GM21360 (cell line): ENCODE data around the gene RHBDF2.

Experiments
- ATAC-seq: cut with Tn5 transposase; IDR thresholded peaks from one replicate; pipeline ENCODE4 v1.9.1; 2021; ENCODE audit warnings: mild to moderate bottlenecking, moderate library complexity; ENCODE audit not compliant: unreplicated experiment

RHBDF2 gene

DNA sequence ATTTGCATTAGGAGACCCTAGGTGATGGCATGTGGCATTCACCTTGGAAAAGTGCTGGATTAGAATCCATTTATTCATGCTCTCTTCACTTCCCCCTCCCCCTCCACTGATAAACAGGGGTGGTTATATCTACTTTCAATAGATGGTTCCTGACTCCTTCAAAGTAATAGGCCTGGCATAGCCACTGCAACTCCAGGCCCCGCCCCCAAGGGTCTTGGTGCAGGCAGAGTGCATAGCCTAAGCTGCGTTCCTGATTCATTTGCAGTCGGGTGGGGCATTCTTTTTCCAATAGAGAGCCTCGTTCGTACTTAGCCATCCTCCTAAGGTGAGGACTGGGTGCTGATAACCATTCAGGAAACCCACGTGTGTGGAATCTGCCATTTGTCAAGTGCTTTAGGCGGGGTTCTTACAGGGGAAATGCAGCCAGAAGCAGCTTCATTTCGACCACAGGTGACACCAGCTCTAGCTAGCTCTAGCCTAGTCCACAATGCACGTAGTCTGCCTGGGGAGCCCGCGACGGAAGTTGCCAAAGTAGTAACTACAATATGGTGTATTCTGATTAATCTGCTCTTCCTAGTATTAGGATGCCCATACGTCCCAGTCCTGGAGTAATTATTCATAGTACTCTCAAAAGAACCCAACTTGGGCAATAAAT, 59.4 kb downstream of the RHBDF2 start:
- ATAC-seq: no peak

DNA sequence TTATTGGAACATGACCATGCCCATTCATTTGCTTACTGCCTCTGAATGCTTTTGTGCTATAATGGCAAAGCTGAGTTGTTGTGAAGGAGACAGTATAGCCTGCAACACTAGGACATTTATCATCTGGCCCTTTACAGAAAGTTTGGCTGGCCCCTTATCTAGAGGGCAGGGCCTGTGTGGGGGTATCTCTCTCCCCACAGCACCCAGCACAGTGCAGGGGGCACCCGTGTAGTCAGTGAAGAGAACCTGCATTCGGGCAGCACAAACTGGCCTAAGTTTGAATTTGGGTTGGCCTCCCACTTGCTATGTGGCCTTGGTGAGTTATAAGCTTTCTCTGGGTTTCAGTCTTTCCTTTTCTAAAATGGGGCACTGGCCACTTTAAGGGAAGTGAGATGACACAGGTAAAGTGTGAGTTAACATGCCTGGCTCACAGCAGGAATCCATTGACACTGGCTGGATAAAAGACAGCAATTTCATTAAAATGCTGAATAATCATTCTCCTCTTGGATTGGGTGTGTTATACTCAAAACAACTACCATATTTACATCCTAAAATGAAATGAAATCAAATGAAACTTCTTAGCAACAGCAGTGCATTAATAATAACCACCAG, 60.4 kb downstream of the RHBDF2 start:
- no peak for ATAC-seq

DNA sequence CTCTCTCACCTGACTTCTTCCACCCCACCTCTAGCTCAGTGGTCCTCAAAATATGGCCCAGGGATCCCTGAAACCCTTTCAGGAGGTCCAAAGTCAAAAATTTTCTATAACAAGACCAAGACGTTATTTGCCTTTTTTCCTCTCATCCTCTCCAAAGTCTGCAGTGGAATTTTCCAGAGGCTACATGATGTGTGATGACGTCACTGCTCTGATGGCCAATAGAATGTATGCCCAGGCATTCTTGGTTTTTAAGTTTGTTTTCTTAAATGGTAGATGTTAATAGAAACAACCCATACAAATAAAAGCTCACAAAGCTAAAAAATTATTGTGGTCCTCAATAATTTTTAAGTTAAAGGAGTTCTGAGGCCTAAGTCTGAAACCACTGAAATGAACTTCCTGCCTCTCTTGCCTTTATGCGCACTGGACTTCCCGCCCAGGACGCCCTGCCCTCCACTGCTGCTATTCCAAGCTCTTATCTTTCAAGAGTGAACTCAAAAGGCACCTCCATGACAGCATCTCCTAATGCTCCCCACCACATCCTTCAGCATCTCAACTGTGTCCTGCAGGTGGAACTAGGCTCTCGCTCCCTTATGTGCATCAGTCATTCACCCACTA, 61.8 kb downstream of the RHBDF2 start:
- no peak for ATAC-seq

DNA sequence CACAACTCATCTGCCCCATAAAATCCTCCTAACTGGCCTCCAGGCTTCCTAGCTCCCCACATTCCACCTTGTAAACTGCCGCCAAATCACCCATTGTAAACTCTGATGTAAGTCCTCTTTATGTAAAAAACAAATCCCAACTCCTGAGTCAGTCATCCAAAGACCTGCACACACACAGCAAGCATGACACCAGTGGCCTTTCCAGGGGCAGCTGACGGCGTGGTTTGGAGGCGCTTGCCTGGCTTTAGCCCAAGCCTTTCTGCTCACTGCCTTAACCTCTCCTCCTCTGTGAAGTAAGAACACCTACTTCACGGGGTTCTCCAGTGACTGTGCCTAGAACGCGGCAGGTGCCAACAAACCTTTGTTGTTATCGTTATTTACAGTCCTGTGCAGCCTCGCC, 62.3 kb downstream of the RHBDF2 start:
- no peak for ATAC-seq

DNA sequence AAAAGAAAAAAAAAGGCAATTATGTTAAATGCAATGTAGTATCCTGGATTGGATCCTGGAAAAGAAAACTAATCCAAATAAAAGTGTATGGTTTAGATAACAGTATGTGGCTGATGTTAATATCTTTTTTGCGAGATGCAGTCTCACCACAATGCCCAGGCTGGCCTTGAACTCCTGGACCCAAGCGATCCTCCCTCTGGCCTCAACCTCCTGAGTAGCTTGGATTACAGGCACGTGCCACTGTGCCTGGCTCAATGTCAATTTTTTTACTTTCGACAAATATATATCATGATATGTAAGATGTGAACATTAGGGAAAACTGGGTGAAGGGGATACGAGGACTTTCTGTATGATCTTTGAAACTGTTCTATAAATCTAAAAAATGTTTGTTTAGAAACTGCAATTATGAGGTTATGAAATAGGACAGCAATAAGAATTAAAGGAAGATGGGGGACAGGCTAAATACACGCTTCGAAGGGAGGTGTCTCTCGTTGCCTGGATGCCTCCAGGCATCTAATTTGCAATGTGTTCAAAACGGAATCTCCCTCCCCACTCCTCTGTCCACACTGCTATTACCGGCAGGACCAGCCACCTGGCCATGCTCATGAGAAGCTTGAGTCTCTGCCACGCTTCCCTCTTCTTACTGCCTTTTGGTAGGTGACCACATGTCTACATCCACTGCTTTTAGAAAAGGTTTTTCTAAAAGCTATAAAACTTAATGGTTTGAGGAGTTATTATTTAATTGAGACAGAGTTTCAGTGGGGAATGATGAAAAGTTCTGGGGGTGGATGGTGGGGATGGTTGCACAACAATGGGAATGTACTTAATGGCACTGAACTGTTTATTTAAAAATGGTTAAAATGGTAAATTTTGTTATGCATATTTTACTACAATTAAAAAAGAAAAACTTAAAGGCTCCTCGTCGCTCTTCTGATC, 63.5 kb downstream of the RHBDF2 start:
- ATAC-seq: no peak

DNA sequence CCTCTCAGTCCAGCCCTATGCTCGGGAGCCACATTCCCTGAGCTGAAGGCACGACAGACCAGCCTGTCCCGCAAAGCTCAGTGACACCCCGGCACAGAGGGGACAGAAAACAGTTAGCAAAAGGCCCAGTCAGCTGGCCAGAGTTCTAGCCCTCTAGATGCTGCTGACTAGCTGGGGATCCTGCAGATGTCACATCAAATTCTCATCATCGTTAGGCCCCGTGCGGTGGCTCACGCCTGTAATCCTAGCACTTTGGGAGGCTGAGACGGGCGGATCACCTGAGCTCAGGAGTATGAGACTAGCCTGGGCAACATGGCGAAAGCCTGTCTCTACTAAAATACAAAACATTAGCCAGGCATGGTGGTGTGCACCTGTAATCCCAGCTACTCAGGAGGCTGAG, 65.5 kb downstream of the RHBDF2 start:
- no peak for ATAC-seq

DNA sequence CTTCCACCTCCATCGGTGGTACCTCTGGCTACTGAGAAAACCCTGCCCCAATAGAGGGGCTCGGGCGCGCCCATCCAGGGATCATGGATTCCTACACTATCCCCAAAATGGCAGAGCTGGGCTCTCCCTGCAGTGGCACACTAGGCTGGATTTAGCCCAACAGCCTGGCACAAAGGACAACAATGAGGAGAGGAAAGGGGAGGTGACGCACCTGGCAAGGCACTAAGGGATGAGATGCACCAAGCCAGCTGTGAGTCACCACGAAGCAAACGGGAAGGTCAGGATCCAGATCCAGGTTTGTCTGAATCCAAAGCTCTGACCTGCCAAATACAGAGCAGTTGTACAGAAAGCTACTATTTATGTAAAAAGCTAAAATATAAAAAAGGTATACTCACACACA, 66.4 kb downstream of the RHBDF2 start:
- no peak for ATAC-seq

DNA sequence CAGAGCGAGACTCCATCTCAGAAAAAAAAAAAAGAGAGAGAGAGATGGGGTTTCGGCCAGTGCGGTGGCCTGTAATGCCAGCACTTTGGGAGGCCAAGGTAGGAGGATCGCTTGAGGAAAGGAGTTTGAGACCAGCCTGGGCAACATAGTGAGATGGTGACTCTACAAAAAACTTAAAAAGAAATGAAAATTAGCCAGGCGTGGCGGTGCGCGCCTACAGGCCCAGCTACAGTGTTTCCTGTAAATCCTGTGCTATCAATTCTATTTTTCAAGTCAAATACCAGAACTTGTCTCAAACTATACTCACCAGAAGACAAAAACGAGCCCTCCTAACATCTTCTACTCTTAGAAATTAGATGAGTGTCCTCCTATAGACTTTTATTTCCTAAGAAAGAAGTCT, 67.5 kb downstream of the RHBDF2 start:
- no peak for ATAC-seq

DNA sequence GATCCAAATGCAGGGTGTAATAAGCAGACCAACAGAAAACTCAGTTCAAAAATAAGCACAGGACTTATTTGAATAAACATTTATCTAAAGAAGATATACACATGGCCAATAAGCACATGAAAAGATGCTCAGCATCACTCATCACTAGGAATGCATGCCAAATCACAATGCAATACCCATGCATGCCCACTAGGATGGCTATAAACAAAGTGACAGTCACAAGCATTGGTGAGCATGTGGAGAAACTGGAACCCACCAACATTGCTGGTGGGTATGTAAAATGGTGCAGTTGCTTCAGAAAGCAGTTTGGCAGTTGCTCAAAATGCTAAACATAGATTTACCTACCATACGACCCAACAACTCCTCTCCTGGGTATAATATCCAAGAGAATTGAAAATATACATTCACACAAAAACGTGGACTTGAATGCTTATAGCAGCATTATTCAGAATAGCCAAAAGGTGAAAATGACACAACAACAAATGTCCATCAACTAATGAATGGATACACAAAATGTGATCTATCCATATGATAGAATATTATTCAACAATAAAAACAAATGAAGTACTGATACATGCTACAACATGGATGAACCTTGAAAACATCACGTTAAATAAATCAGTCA, 68.4 kb downstream of the RHBDF2 start:
- no peak for ATAC-seq

DNA sequence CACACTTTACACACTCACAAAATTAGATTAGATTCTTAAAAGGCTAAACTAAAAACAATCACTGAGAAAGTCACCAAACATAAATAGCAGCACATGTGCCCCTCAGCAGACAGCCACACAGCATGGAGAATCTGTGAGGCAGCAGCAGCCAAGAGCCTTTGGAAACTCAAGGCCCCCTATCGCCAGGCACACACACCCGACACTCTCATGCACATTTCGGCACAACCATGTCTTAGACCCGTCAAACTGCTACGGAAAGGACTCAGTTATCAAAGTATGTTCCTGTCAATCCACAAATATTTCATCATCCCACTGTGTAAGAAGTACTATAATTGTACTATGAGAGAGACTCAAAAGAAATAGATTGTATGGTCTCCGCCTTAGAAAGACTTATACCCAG, 69.2 kb downstream of the RHBDF2 start:
- no peak for ATAC-seq

DNA sequence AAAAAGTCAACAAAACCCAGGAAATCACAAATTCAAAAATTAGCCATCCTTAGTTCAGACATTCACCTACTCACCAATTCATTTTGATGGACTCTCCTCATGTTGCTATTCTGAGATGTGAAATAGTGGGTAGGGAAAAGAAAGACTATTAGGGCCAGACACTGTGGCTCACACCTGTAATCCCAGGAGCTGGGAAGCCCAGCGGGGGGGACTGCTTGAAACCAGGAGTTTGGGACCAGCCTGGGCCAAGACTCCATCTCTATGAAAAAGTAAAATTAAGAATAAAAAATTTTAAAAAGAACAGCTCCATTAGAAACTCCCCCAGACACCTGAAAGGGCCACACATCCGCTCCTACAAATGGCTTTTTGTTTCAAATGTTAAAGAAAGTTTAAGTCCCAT, 69.7 kb downstream of the RHBDF2 start:
- no peak for ATAC-seq

DNA sequence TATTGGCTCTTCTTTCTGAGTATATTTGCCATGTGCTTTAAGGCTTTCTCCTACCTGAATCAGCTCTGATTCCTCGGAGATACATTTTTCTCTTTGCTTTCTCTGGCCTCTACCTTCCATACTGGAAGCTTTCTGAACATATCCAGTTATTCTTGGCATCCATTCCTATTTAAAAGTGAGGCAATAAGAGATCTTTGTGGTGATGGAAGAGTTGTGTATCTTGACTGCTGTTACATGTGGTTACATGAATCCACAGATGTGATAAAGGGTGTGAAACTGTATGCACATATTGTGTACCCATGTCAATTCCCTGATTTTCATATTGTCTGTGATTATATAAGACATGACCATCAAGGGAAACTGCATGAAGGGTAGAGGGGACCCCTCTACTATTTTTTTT, 72.7 kb downstream of the RHBDF2 start:
- ATAC-seq: no peak

DNA sequence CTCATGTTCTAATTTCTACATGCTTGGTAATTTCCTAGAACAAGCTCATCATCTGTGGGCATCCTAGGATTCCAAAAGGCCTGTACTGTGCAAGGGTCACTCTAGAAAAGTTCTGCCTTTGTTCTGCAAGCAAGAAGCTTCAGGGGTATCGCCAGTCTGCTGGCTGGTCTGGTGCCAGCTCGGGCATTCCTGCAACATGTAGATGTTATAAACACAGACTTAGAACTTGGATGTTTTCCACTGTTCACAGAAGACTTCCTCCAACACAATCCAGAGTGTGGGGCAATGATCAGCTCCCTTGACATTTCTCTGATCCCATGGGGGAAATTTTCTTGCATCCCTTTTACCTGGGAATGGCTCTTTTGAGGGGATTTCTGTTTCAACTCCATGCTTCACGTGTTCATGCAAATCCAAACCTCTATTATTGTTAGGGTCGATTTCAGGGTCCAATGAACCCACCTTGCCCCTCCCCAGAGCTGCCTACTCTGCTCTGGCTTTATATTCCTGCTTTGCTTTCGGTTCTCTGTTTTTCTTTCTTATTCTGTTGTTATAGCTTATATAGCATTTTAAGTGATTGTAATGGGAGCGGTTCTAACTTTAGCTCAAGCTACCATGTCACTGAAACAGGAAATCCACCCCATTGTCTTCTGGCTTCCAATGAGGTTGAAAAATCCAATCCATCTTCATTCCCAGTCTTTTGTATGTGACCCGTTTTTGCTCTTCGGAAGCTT, 73.6 kb downstream of the RHBDF2 start:
- ATAC-seq: no peak

DNA sequence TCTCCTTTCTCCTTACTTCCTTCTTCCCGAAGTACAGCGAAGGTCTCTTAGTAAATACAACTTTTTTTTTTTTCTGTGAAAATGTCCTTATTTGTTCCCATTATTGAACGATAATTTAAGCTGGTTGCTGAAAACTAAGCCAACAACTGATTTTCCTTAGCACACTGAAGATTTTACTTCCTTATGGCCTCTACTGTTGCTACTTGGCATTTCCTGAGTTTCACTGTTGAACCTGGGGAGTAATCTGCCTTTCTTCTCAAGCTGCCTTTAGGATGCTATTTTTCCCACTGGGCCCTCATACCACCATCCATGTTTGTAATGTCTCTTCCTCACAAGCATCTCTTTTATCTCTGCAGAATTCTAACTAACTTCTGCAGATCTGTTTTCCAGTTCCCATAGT, 74.4 kb downstream of the RHBDF2 start:
- ATAC-seq: no peak

DNA sequence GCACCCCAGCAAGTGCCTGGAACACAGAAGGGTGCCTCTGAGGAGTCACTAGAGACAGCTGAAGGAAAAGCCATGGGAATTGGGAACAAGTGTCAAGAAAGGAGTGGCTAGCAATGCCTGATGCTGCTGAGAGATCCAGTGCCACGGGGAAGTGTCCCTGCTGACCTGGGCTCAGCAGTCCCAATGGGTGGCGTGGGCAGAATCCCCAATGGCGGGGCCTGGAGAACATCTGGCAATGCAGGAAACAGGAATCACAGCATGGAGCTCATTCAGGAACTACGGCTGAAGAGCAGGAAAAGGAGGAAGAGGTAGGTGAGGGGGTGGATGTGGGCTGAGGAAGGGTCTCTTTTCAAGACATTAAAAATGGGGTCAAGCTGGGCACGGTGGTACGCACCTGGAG, 78.4 kb downstream of the RHBDF2 start:
- no peak for ATAC-seq

DNA sequence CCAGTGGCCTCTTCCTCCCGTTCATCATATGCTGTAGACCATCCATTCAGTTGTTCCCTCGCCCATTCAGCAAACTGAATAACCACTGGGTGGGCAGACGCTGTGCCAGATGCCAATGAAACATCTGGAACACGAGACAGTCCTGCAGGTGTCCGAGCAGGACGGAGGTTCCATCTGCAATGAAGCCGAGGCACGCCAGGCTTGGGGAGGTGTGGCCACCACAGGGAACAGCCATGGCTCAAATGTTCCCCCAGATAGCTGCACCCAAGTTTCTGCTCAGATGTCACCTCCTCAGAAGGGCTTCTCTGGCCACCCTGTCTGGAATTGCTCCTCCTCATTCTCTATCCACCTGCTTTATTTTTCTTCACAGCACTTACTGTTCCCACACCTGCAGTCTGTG, 78.8 kb downstream of the RHBDF2 start:
- no peak for ATAC-seq

DNA sequence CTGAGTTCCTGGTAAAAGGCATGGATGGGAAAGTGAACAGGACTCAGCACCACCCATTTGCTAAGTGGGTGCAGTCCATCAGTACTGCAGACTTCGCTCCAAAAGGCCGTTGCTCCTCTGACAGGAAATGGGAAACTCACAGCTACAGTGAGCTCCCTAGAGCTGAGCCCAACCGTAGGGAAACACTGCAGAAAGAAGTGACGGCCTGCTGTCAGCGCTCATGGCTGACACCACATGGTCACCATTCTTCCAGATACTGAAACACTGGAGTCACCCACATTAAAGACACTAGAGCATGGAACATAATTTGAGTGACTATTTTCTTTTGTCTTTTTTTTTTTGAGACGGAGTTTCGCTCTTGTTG, 80.2 kb downstream of the RHBDF2 start:
- ATAC-seq: no peak
